ENCODE measurements around the gene SUPV3L1. TPM values are rescaled to one million over a fixed set of nuclear protein-coding genes. Genes with fewer than 3 reads are reported as not detected.

SUPV3L1 gene
- total and polyA plus RNA-seq, 2 of the 8 experiments (the other 6 are each of a cell fraction or from before 2014, with no cell fraction given), result 34.6 to 45.6 TPM

GRCh38 chr10:69176823-69177222 is 3.2 kb upstream of the SUPV3L1 start:
- DNase-seq (ENCODE audit: low read depth in 1 of 2, low spot score in 2 of 2), result no peak
- Histone ChIP-seq H3K79me1 (ENCODE audit: low read depth, low read length) (no peaks in the 10 kb centered on the region), H3K36me3 (ENCODE audit: control insufficient read depth in 2 of 4, insufficient read depth in 4 of 4, low read length in 3 of 4) (no peaks in the 10 kb centered on the region; a peak in 1 of 8 replicates), H2AFZ (ENCODE audit: low read length) (no peak overlapping the region), H3K9me3 (ENCODE audit: insufficient read depth in 2 of 2, low read depth in 1 of 2, low read length in 1 of 2) (no peaks in the 10 kb centered on the region), H4K20me1 (replicated peaks in 1 of 2; ENCODE audit: control insufficient read depth in 1 of 2, insufficient read depth in 2 of 2, low read length in 2 of 2) (no peaks in the 10 kb centered on the region), H2BK12ac (ENCODE audit: low read depth, low read length) (no peak overlapping the region), H3K27ac (ENCODE audit: low read depth, low read length) (no peak overlapping the region), H3K9ac (replicated peaks in 1 of 4; ENCODE audit: extremely low read depth in 1 of 4, low read depth in 3 of 4, low read length in 3 of 4) (no peak overlapping the region), H2AK5ac (ENCODE audit: low read depth, low read length) (no peak overlapping the region), H4K91ac (replicated peaks; ENCODE audit: insufficient read length, low read length) (no peak overlapping the region), H3K4me1 (replicated peaks in 1 of 4; ENCODE audit: control insufficient read depth in 3 of 4, insufficient read depth in 4 of 4, low read length in 3 of 4) (peaks cover 0 to 10% (median 2%) of the 10 kb centered on the region in 4 experiments; a peak in 5 of 7 replicates), H3K23ac (ENCODE audit: insufficient read length) (no peak overlapping the region), H2BK20ac (ENCODE audit: low read length) (no peak overlapping the region), H3K4me3 (ENCODE audit: extremely low read depth in 1 of 4, insufficient read depth in 2 of 4, low read depth in 3 of 4, low read length in 4 of 4) (no peak overlapping the region), H2BK15ac (ENCODE audit: low read length) (no peak overlapping the region), H4K5ac (ENCODE audit: insufficient read length, low read depth, low read length) (no peak overlapping the region), H3K14ac (ENCODE audit: insufficient read length) (no peak overlapping the region), H4K8ac (ENCODE audit: extremely low read depth, insufficient read depth, low read length) (no peak overlapping the region), H3K56ac (replicated peaks; ENCODE audit: insufficient read length, low read depth, low read length) (no peak overlapping the region), H2BK5ac (ENCODE audit: low read depth, low read length) (no peak overlapping the region), H3K23me2 (ENCODE audit: low read depth, low read length) (peaks cover 7% of the 10 kb centered on the region), H3K79me2 (ENCODE audit: control insufficient read depth in 1 of 2, insufficient read depth in 2 of 2, low read length in 2 of 2) (peaks cover 13 to 17% of the 10 kb centered on the region in 2 experiments), H3K18ac (ENCODE audit: extremely low read depth, low read length) (no peak overlapping the region), H3K27me3 (replicated peaks in 1 of 4; ENCODE audit: control insufficient read depth in 3 of 4, extremely low read depth in 1 of 4, insufficient read depth in 3 of 4, low read length in 3 of 4) (no peaks in the 10 kb centered on the region), H2BK120ac (replicated peaks; ENCODE audit: low read depth, low read length) (no peak overlapping the region), H3K4ac (replicated peaks; ENCODE audit: insufficient read length, low read depth, low read length) (no peak overlapping the region), H3K4me2 (ENCODE audit: insufficient read depth in 1 of 2, low read depth in 2 of 2, low read length in 2 of 2) (no peak overlapping the region)
- ChIA-PET POLR2A (ENCODE audit: partially characterized antibody) (no interaction called here), CTCF (ENCODE audit: partially characterized antibody) (no interaction called here)
- 85% methylated on average over 2 of the region's 2 CpGs; no CpG with 5 or more reads in 1 of the 2 experiments for WGBS, 2 experiments (ENCODE audit: extremely low coverage in 1 of 2, insufficient coverage in 1 of 2, insufficient read length in 1 of 2, insufficient replicate concordance in 2 of 2, low coverage in 1 of 2, low lambda C conversion rate in 2 of 2, missing lambda C conversion rate in 1 of 2)
- no peak for FAIRE-seq
- TF ChIP-seq GABPA (IDR thresholded peaks at IDR 0.05; ENCODE audit: borderline replicate concordance, insufficient read depth, low read length), result no peak

All from H1 (cell line).